ENCODE measurements around the gene PTPN12. TPM values are rescaled to one million over a fixed set of nuclear protein-coding genes. Genes with fewer than 3 reads are reported as not detected.
"Not testable (repeated sequence)": the region's sequence is repeated elsewhere in the genome, so short reads cannot be mapped to it uniquely, and the experiment has no call there.

Gene PTPN12
- total and polyA plus RNA-seq, 5 donors: 32.5 to 55.5 (median 45.6) TPM

DNA sequence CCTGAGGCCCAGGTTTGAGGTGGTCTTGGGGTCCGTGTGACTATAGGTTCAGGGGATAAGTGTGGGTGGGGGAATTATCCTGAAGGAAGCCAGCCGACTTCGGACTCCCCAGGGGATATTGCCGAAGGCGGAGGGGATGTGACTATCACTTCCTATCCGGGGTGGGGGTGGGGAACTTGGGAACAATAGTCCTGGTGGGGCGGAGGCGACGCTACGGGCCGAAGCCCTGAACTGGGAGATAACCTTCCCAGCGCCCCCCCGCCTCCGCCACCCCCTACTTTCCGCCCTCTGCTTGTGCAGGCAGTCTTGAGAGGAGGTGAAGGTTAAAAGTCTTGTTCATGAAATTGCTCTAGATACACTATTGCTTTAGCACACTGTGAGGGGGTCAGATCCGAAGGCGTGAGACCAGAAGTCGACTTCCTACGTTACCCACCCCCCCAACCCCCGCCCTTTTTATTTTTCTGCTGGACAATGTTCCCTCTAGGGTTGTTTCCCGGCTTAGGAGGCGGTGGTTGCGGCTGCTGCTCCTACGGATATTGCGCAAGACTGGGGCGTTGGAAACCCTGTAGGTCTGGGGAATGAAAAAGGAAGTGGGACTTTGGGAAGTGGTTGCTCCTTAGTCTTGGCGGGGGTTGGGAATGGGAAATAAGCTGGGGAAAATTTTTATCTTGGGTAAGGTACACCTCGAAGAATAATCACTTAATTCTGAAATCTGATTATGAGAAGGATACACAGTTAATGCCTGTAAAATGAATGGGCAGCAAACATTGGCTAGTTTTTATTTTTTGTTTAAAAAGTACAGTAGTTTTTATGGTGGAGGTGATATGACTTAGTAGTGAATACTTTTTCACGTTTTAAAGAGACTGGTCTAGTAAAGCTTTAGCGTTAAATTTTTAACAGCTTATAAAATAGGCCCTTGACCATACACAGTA lies 1.5 kb downstream of the PTPN12 start:
- Histone ChIP-seq H3K4me3 (ENCODE audit: low read length) (peak overlapping the region; percentile 97), H3K27me3 (ENCODE audit: control insufficient read depth, insufficient read depth) (no peaks in the 10 kb centered on the region), H3K27ac (ENCODE audit: low read length) (peak overlapping the region; percentile 99), H3K9me3 (ENCODE audit: control insufficient read depth, low read length) (no peaks in the 10 kb centered on the region), H3K4me1 (ENCODE audit: control insufficient read depth, insufficient read depth, low read length) (peaks cover 7% of the 10 kb centered on the region)
- WGBS: under 1% methylated on average over 30 of the region's 30 CpGs
- DNase-seq: peak; percentile 92 to 95 (median 92)
- intact Hi-C loops (cut with DNase I): no loop called here
- ATAC-seq: peak; percentile 62 to 74

- no peak overlapping the region for H3K4me3 ChIP-seq (ENCODE audit: low read length)
- intact Hi-C loops (cut with DNase I): no loop called here
- 55% methylated on average over 4 of the region's 4 CpGs for WGBS
- no peaks in the 10 kb centered on the region for H3K27me3 ChIP-seq (ENCODE audit: control insufficient read depth, insufficient read depth)
- H3K9me3 ChIP-seq (ENCODE audit: control insufficient read depth, low read length): no peaks in the 10 kb centered on the region
- H3K4me1 ChIP-seq (ENCODE audit: control insufficient read depth, insufficient read depth, low read length): peaks cover 7% of the 10 kb centered on the region
- no peak for ATAC-seq
- H3K27ac ChIP-seq (ENCODE audit: low read length): no peak overlapping the region
- DNase-seq: no peak
These were observed 3.3 kb downstream of the PTPN12 start for GRCh38 chr7:77540402-77540822.

- 96% methylated on average over 7 of the region's 7 CpGs for WGBS
- H3K27me3 ChIP-seq (ENCODE audit: control insufficient read depth, insufficient read depth); H3K27ac ChIP-seq (ENCODE audit: low read length); ATAC-seq; H3K9me3 ChIP-seq (ENCODE audit: control insufficient read depth, low read length); intact Hi-C loops (cut with DNase I); H3K4me3 ChIP-seq (ENCODE audit: low read length); DNase-seq; H3K4me1 ChIP-seq (ENCODE audit: control insufficient read depth, insufficient read depth, low read length): not testable (repeated sequence)
These were observed 3.9 kb downstream of the PTPN12 start for GRCh38 chr7:77540993-77541392.

- DNase-seq: no peak
- H3K4me3 ChIP-seq (ENCODE audit: low read length): no peak overlapping the region
- H3K27me3 ChIP-seq (ENCODE audit: control insufficient read depth, insufficient read depth): no peaks in the 10 kb centered on the region
- no peaks in the 10 kb centered on the region for H3K9me3 ChIP-seq (ENCODE audit: control insufficient read depth, low read length)
- 79% methylated on average over 1 of the region's 1 CpG for WGBS
- ATAC-seq: no peak
- intact Hi-C loops (cut with DNase I): no loop called here
- H3K27ac ChIP-seq (ENCODE audit: low read length): no peak overlapping the region
- H3K4me1 ChIP-seq (ENCODE audit: control insufficient read depth, insufficient read depth, low read length): peaks cover 9% of the 10 kb centered on the region
These were observed 5.3 kb downstream of the PTPN12 start for GRCh38 chr7:77542409-77542808.

GRCh38 chr7:77542895-77543294 lies 5.8 kb downstream of the PTPN12 start:
- intact Hi-C loops (cut with DNase I): no loop called here
- no peaks in the 10 kb centered on the region for H3K9me3 ChIP-seq (ENCODE audit: control insufficient read depth, low read length)
- WGBS: 38% methylated on average over 2 of the region's 2 CpGs
- peaks cover 9% of the 10 kb centered on the region for H3K4me1 ChIP-seq (ENCODE audit: control insufficient read depth, insufficient read depth, low read length)
- no peak for DNase-seq
- no peak for ATAC-seq
- H3K27ac ChIP-seq (ENCODE audit: low read length): no peak overlapping the region
- peak overlapping the region; percentile 5 for H3K4me3 ChIP-seq (ENCODE audit: low read length)
- no peaks in the 10 kb centered on the region for H3K27me3 ChIP-seq (ENCODE audit: control insufficient read depth, insufficient read depth)

GRCh38 chr7:77543910-77544309 lies 6.8 kb downstream of the PTPN12 start:
- H3K4me1 ChIP-seq (ENCODE audit: control insufficient read depth, insufficient read depth, low read length): peaks cover 9% of the 10 kb centered on the region
- H3K27ac ChIP-seq (ENCODE audit: low read length): no peak overlapping the region
- ATAC-seq (no peak), DNase-seq (no peak)
- no peaks in the 10 kb centered on the region for H3K27me3 ChIP-seq (ENCODE audit: control insufficient read depth, insufficient read depth)
- no peaks in the 10 kb centered on the region for H3K9me3 ChIP-seq (ENCODE audit: control insufficient read depth, low read length)
- intact Hi-C loops (cut with DNase I): no loop called here
- no peak overlapping the region for H3K4me3 ChIP-seq (ENCODE audit: low read length)
- WGBS: 81% methylated on average over 4 of the region's 4 CpGs

GRCh38 chr7:77544518-77544917 lies 7.4 kb downstream of the PTPN12 start:
- 62% methylated on average over 2 of the region's 2 CpGs for WGBS
- H3K27me3 ChIP-seq (ENCODE audit: control insufficient read depth, insufficient read depth): no peaks in the 10 kb centered on the region
- no peak overlapping the region for H3K4me3 ChIP-seq (ENCODE audit: low read length)
- intact Hi-C loops (cut with DNase I): no loop called here
- H3K4me1 ChIP-seq (ENCODE audit: control insufficient read depth, insufficient read depth, low read length): peaks cover 10% of the 10 kb centered on the region
- DNase-seq (no peak), ATAC-seq (no peak)
- H3K9me3 ChIP-seq (ENCODE audit: control insufficient read depth, low read length): no peaks in the 10 kb centered on the region
- no peak overlapping the region for H3K27ac ChIP-seq (ENCODE audit: low read length)

GRCh38 chr7:77548206-77548605 lies 11.1 kb downstream of the PTPN12 start:
- Histone ChIP-seq H3K27me3 (ENCODE audit: control insufficient read depth, insufficient read depth) (no peaks in the 10 kb centered on the region), H3K4me1 (ENCODE audit: control insufficient read depth, insufficient read depth, low read length) (peaks cover 5% of the 10 kb centered on the region), H3K4me3 (ENCODE audit: low read length) (no peak overlapping the region), H3K27ac (ENCODE audit: low read length) (no peak overlapping the region), H3K9me3 (ENCODE audit: control insufficient read depth, low read length) (no peaks in the 10 kb centered on the region)
- DNase-seq (no peak), ATAC-seq (no peak)
- intact Hi-C loops (cut with DNase I): no loop called here
- WGBS: 66% methylated on average over 3 of the region's 3 CpGs

- no peaks in the 10 kb centered on the region for H3K27me3 ChIP-seq (ENCODE audit: control insufficient read depth, insufficient read depth)
- ATAC-seq (peak; percentile 63 to 78), DNase-seq (no peak)
- WGBS: 60% methylated on average over 3 of the region's 3 CpGs
- H3K27ac ChIP-seq (ENCODE audit: low read length): peak overlapping the region; percentile 64
- H3K9me3 ChIP-seq (ENCODE audit: control insufficient read depth, low read length): no peaks in the 10 kb centered on the region
- intact Hi-C loops (cut with DNase I): no loop called here
- H3K4me3 ChIP-seq (ENCODE audit: low read length): no peak overlapping the region
- H3K4me1 ChIP-seq (ENCODE audit: control insufficient read depth, insufficient read depth, low read length): peaks cover 5% of the 10 kb centered on the region
These were observed 12.2 kb downstream of the PTPN12 start for GRCh38 chr7:77549106-77549870.

GRCh38 chr7:77550586-77550985 lies 13.5 kb downstream of the PTPN12 start:
- intact Hi-C loops (cut with DNase I): no loop called here
- Histone ChIP-seq H3K27me3 (ENCODE audit: control insufficient read depth, insufficient read depth) (no peaks in the 10 kb centered on the region), H3K4me3 (ENCODE audit: low read length) (no peak overlapping the region), H3K9me3 (ENCODE audit: control insufficient read depth, low read length) (no peaks in the 10 kb centered on the region), H3K4me1 (ENCODE audit: control insufficient read depth, insufficient read depth, low read length) (peaks cover 5% of the 10 kb centered on the region), H3K27ac (ENCODE audit: low read length) (no peak overlapping the region)
- no peak for ATAC-seq
- WGBS: 64% methylated on average over 3 of the region's 3 CpGs
- DNase-seq: no peak

GRCh38 chr7:77553123-77553522 lies 16.0 kb downstream of the PTPN12 start:
- no peaks in the 10 kb centered on the region for H3K27me3 ChIP-seq (ENCODE audit: control insufficient read depth, insufficient read depth)
- peaks cover 3% of the 10 kb centered on the region for H3K4me1 ChIP-seq (ENCODE audit: control insufficient read depth, insufficient read depth, low read length)
- ATAC-seq (no peak), DNase-seq (no peak)
- H3K4me3 ChIP-seq (ENCODE audit: low read length): no peak overlapping the region
- WGBS: 70% methylated on average over 2 of the region's 2 CpGs
- H3K27ac ChIP-seq (ENCODE audit: low read length): no peak overlapping the region
- intact Hi-C loops (cut with DNase I): no loop called here
- no peaks in the 10 kb centered on the region for H3K9me3 ChIP-seq (ENCODE audit: control insufficient read depth, low read length)
